ENCODE measurements around the gene ISL2.
A peak's percentile ranks its signal among the peaks of the same experiment; 100 is the strongest.
"Not testable (repeated sequence)": the region's sequence is repeated elsewhere in the genome, so short reads cannot be mapped to it uniquely, and the experiment has no call there.

Gene ISL2

DNA sequence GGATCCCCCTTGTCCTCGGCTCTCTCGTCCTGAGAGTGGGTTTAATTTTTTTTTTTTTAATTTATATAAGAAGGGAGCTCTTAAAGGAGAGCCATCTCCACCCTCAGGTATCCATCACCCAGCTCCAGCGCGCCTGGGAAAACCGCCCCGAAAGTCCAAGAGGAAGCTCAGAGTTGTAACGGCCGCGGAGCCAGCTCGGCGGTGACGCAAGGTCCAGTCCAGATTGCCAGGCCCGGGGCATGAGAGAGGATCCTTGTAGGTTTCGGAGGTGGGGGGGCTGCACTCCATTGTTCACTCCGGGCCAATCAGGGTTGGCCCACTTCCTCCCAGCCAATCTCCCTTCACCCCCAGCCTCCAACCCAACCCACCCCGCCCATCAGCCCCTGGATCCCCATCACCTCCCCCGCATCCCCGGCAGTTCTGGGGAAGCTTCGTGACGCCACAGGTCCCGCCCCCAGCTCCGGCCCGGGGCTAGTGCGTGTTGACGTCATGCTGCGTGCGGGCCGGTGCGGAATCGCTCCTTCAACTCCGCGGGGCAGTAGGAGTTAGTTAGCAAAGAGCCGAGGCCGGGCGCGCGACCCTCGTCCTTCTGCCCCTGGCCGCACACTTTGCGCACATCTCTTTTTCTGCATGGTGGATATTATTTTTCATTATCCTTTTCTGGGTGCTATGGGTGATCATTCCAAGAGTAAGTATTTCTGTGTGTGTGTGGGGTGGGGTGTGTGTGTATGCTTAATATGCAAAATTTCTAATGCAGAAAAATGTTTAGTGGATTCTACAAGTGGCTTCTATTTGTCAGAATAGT lies at the start of gene ISL2:
TSS of gene ISL2 (plus strand) at position 520 of the 805 bp plus-strand sequence. CDS start at position 631, 111 bp downstream.
- DNase-seq = no peak

DNA sequence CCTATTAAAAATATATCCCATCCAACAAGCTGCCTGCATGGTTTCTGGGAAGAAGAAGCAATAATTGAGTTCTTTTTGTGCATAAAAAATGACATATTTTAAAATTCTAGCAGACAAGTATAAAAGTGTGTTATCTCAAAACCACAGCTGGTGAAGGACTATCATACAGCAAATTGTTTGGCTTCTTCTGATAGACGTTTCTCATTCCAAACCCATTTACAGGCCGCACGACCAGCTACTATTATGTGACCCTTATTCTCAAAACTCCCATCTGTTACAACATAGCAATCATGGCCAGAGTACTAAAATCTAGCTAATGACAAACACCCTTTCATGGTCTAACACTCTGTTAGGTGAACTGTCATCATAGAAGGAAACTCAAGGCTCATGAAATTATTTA lies 47.0 kb upstream of the ISL2 start:
- no peak for DNase-seq

DNA sequence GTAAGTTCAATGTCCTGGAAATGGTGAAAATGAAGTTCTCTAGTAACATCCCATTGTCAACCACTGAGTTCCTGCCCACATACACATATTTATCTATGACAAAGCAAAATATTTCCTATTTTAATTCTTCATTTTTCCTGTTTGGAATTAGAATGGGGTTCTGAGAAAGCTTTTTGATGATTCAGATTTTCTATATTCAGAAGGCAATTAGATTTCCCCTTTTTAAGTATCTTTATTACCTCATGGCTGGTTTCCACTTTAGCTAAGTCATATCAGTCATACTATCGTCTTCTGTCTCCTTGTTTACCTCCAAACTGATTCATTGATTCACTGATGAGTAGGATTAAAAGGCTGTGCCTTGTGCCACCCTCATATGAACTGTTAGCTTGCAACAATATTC lies 43.2 kb upstream of the ISL2 start:
- no peak for DNase-seq

DNA sequence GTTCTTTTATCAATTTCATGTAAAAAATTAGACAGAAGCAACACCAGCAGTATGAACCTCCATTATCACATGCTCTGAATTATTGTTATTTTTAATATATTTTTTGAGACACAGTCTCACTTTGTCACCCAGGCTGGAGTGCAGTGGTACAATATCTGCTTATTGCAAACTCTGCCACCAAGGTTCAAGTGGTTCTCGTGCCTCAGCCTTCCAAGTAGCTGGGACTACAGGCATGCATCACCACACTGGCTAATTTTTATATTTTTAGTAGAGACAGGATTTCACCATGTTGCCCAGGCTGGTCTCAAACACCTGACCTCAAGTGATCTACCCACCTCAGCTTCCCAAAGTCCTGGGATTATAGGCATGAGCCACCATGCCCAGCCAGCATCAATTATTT lies 42.1 kb upstream of the ISL2 start:
- not testable (repeated sequence) for DNase-seq

DNA sequence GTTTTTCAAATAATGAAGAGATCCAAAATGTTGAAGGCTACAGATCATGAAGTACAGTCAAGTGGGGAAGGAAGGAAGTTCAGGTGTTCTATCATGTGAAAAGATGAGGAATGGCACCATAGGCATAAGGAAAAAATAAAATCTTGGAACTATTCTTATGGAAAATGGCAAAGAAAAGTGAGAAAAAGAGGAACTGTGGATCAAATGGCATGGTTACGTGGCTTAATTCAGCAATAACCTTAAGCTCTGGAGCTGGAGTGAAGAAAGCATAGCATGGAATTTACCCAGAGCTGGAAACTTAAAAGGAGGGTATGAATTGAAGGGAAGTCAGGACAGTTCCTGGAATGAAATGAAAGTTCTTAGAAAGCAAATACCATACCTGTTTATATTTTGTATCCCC lies 39.7 kb upstream of the ISL2 start:
- no peak for DNase-seq

DNA sequence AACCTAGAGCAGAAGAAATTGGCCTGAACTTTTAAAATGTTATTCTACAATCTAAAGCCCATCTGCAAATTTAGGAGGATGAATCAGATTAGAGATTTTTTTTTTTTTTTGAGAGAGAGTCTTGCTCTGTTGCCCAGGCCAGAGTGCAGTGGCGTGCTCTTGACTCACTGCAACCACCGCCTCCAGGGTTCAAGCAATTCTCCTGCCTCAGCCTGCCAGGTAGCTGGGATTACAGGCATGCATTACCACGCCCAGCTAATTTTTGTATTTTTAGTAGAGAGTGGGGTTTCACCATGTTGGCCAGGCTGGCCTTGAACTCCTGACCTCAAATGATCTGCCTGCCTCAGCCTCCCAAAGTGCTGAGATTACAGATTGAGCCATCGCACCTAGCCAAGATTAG lies 38.6 kb upstream of the ISL2 start:
- DNase-seq = not testable (repeated sequence)

DNA sequence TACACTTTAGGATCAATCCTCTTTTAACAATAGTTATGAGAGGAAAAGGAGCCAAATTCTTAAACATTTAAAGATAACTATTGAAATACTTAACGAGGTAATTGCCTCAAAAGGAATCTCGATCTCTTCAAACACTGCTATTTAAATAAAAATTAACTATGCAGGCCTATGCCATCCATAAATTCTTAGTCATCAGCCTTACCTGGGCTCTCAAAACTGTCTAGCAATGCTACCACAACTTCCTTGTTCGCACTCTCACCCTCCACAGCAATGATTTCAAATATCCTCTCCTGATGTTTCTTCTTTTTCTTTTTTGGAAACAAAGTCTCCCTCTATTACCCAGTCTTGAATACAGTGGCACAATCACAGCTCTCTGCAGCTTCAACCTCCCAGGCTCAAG lies 37.6 kb upstream of the ISL2 start:
- DNase-seq = no peak

DNA sequence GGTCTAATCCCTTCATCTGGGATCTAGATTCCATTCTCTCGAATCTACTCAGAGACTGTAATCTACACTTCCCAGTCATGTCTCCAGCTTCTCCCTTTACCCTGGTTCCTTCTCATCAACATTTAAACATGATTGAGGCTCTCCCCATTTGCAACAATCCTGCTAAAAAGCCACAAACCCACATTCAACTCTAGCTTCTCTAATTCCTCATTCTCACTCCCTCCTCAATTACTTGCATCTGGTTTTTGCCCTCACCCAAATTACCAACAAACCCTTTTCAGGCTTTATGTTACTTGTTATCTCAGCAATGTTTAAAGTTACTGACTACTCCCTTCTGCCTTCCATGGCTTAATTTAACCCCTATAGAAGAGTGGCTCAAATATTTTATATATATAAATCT lies 36.8 kb upstream of the ISL2 start:
- DNase-seq = peak; percentile 47 to 57

DNA sequence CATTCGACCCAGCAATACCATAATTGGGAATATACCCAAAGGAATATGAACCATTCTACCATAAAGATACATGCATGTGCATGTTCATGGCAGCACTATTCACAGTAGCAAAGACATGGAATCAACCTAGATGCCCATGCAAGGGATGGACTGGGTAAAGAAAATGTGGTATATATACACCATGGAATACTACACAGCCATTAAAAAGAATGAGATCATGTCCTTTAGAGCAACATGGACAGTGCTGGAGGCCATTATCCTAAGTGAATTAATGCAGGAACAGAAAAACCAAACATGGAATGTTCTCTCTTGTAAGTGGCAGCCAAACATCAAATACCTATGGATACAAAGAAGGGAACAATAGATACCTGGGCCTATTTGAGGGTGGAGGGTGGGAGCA lies 32.7 kb upstream of the ISL2 start:
- DNase-seq = no peak

DNA sequence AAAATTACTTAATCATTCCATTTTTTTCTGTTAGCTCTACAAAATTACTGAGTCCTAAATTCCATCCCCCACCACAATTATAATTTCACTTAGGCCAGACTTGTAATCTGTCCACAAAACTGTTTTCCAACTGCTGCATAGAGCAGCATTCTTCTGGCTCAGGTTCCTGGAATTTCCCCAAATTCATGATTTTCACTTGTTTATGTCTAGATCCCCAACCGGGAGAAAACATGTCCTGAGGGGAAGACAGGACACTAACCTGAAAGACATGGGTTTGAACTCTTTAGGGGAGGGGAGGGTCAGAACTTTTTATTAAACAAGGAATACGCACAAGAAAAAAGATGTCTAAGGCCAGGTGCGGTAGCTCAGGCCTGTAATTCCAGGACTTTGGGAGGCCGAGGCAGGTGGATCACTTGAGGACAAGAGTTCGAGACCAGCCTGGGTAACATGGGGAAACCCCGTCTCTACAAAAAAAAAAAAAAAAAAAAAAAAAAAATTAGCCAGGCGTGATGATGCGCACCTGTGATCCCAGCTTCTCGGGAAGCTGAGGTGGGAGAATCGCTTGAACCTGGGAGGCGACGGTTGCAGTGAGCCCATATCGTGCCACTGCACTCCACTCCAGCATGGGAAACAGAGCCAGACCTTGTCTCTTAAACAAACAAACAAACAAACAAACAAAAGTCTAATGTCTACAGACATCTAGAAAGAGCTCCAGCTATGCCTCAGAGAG lies 26.8 kb upstream of the ISL2 start:
- DNase-seq = no peak

DNA sequence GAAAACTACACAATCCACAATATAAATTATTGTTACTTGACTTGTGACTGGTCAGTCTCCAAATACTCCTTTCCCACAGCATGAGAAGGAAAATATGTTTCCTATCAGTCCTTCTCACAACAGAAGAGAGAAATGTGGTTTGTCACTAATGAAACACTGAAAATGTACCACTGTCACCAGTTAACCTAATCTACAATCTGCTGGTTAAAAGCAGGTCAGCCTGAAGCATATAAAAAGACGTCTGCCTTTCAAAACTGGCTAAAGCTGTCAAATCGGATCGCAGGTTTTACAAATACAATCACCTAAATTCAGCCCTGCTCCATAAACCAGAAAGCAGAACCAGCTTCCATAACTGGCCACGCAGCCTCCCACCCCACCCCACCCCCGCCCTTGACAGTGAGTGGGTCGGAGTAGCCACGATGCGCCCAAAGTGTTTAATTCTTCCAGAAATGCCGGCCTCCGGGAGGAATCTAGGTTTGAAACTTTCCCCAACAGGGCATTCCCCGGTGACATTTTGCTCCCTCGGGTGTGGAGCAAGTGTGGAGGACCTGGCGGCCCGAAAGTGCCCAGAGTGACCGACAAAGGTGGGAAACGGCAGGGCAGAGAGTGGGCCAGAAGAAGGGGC lies 26.0 kb upstream of the ISL2 start:
- peak; percentile 16 to 35 for DNase-seq

DNA sequence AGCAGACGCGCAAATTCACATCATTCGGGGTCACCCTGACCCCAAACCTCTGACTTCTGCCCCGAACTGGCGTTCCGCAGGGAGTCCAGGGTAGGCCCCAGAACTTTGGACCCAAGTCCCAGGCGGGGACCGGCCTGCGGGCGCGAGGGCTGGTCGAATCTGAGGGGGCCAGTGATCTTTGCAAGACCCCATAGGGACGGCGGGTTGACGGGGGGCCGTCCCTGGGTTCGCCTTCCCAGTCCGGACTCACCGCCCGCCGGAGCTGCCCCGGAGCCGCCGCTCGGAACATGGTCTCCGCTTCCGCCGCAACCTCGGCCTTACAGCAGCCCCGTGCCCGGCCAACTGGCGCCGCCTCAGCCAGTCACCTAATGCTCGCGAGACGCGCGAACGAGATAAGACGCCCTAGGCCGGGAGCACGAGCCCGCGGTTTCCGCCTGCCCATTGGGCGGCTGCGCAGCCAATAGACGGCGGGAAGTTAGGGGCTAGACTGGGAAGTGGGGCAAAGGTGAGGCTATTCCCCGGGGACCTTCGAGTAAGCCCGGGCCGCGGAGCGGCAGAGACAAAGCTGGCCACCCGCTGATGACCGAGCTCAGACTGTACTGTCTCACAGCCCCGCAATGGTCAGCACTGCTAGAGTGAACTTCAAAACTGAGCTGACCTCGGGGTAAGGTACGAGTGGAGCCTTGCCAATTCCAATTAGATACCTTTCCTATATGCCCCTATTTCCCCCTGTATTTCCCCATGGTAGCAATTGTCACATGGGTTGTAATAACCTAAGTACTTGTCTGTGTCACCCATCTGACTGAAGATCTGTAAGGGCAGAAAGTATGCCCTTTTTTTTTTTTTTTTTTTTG lies 25.2 kb upstream of the ISL2 start, which contains the start of gene ETFA:
TSS of gene ETFA (minus strand) at position 370 of the 854 bp plus-strand sequence. CDS start at position 289, 81 bp downstream.
- peak; percentile 92 for DNase-seq

DNA sequence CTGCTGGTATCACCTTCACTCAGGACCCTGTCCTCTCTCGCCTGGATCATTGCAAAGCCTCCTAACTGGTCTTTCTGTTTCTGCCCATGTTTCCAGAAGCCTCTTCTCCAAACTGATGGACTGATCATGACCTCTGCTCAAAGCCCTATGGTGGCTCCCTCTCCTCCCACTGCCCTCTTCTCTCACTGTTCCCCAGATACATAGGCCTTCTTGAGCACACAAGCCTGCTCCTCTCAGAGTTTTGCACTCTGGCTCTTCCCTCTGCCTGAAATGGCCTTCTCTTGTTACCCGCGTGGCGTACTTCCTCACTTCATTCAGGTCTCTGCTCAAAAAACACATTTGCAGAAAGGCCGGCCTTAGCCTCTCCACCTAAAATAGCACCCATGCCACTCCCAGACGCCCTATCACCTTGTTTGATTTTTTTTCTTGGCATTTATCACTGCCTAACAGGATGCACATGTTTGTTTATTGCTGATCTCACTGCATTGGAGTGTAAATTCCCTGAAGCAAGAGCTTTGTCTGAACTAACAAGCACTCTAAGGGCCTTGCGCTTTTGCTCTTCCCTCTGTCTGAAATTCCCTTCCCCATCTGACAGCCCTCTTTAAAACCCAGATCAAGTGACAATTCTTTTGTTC lies 23.9 kb upstream of the ISL2 start:
- DNase-seq = no peak

DNA sequence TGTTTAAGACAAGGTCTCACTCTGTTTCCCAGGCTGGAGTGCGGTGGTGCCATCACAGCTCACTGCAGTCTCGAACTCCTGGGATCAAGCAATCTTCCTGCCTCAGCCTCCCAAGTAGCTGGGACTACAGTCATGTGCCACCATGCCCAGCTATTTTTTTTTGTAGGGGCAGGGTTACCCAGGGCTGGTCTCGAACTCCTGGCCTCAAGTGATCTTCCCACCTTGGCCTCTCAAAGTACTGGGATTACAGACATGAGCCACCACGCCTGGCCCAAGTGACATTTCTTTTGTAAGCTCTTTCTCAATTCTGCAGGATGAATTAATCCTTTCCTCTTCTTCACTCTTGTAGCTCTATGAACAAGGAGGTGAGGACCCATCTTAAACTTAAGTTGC lies 23.4 kb upstream of the ISL2 start:
- DNase-seq = not testable (repeated sequence)

DNA sequence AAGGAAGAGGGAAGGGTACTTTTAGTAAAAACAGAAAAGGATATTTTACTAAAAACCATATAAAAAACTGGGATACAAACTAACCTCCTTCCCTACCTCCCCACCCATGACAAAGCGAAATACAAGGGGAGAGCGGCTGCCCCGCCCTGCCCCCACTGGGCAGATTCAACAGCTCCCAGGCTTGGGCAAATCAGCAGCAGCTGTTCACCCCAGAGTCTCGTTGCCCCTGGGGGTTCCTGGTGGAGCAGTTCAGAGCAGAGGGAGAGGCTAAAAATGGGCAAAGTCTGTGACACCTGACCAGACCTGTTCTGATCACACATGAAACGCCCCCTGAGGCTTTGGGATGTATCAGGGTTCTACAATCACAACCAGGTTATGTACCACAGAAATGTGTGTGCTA lies 22.8 kb upstream of the ISL2 start:
- no peak for DNase-seq

DNA sequence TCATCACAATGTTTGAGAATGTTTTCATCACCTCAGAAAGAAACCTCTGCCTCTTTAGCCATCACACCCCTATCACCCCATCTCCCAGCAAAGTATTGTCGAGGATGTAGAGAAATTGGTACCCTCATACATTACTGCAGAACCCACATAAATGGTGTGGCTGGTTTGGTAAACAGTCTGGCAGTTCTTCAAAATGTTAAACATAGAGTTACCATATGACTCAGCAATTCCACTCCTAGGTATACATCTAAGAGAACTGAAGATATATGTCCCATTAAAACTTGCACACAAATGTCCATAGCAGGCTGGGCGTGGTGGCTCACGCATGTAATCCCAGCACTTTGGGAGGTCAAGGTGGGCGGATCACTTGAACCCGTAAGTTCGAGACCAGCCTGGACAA lies 16.6 kb upstream of the ISL2 start:
- DNase-seq = no peak

DNA sequence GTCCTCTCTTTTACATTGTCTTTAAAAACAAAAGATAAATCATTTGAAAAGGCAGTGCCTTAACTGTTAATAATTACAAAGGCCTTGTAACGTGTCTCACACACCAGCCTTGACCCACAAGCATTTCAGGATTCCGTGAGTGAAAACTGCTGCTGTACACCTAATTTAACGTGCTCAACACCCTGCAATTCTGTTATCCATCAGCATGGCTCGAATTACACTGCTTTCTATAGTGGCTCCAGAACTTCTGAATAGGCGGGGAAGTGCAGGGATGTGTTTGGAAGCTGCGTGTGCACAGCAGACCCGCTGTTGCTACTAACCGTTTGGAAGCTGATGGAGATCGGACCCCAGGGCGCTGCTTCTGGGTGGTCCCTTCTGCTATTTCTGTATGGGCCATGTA lies 15.4 kb upstream of the ISL2 start:
- DNase-seq = no peak

DNA sequence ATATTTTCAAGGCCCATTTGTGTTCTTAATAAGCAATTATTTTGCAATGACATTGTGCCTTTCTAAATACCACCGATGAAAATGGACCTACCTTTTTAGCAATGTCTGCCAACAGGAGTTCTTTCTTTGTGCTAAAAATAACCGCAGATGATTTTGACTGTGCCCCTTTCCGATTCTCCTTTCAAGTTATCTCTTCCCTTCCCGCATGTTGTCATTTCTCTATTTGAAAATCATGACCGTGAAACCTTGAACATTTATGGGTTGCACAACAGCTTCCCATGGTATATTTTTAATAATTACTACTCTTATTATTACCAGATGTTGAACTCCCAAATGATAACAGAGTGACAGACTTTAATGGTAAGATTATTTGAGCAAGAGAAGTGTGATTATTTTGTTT lies 15.0 kb upstream of the ISL2 start:
- no peak for DNase-seq

DNA sequence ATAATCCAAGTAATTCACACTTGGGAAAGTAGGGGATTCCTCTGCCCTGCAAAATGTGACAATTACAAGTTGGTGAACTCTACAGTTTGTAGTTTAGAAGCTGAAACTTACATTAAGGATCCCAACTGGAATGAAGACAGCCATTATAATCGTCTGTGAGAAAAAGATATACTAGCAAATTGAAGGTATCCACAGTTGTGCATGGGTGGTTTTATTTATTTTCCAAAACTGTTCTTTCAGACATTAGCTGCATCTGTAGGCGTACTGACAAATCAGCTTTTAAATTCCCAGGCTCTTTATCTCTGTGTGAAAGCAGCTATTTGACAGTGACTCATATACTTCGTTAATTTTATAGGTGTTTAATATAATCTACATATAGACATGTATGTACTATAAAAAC lies 12.5 kb upstream of the ISL2 start:
- no peak for DNase-seq

DNA sequence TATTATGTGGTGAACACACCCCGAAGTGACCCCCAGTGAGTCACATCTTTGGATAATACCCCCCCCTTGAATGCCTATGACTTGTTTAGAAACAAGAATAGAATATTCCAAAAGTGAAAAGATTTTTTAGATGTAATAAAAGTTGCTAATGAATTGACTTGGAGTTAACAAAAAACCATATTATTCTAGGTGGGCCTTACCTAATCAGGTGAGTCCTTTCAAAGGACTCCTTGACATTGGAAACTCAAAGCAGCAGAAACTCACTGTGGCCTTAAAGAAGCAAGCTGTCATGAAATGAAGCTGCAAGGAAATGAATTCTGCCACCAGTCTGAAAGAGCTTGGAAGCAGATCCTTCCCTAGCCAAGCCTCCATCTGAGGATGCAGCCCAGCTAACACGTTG lies 10.9 kb upstream of the ISL2 start:
- DNase-seq = no peak

DNA sequence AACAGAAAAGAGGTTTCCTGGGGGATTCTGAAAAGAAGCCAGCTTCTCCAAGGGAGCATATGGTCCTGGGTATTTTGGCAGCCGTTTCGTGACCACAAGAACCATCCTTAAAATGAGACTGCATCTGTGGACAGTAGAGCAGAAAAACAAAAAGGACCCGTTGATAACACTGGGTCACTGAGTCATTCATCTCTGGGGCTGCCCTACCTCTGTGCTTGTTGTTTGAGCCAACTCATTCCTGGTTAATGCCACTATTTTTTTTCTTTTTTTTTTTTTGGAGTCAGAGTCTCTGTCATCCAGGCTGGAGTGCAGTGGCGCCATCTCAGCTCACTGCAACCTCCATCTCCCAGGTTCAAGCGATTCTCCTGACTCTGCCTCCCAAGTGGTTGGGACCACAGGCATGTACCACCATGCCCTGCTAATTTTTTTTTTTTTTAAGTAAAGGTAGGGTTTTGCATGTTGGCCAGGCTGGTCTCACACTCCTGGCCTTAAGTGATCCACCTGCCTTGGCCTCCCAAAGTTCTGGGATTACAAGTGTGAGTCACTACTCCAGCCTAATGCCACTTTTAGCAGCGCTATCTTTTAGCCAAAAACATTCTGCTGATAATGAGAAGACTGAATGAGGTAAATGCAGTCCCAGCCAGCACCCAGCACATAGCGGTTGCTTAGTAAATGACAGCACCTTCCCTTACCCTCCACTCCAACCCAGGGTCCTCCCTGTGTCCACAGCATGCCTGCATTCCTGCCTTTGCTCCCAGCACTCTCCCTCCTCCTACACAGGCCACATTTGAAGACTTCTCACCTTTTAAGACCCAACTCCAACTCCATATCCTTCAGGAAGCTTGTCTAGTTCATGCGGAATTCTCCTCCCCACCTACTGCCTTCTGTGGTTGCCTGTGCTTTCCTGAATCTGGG lies 9.1 kb upstream of the ISL2 start:
- DNase-seq = no peak
